ENCODE measurements around the gene FKTN. TPM values are rescaled to one million over a fixed set of nuclear protein-coding genes. Genes with fewer than 3 reads are reported as not detected.
A peak's percentile ranks its signal among the peaks of the same experiment; 100 is the strongest.
"Not testable (repeated sequence)": the region's sequence is repeated elsewhere in the genome, so short reads cannot be mapped to it uniquely, and the experiment has no call there.

Gene FKTN
- total and polyA plus RNA-seq, 9 donors, result 3.8 to 19.5 (median 12.9) TPM

DNA sequence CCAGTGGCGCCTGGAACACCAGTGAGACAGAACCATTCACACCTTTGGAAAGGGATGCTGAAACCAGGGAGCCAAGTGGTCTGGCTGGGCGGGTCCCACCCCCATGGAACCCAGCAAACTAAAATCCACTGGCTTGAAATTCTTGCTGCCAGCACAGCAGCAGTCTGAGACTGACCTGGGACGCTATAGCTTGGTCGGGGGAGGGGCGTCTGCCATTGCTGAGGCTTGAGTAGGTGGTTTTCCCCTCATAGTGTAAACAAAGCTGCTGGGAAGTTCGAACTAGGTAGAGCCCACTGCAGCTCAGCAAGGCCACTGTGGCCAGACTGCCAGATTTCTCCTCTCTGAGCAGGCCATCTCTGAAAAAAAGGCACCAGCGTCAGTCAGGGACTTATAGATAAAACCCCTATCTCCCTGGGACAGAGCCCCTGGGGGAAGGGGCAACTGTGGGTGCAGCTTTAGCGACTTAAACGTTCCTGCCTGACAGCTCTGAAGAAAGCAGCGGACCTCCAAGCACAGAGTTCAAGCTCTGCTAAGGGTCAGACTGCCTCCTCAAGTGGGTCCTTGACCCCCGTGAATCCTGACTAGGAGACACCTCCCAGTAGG is 42.0 kb upstream of the FKTN start:
- Histone ChIP-seq H3K4me1 (ENCODE audit: insufficient read depth) (no peaks in the 10 kb centered on the region), H3K9me3 (no peaks in the 10 kb centered on the region), H3K36me3 (peaks cover 2% of the 10 kb centered on the region), H3K27ac (no peak overlapping the region), H3K27me3 (no peaks in the 10 kb centered on the region), H3K4me3 (no peak overlapping the region)
- 85 to 91% (median 91%) methylated on average over 11 of the region's 11 CpGs for WGBS, 3 donors
- no peak for DNase-seq
- intact Hi-C loops (cut with DNase I), result no loop called here
- TF ChIP-seq EP300 (IDR thresholded peaks at IDR 0.05) (no peak), POLR2A (IDR thresholded peaks at IDR 0.05) (no peak)
- TF ChIP-seq, protein P1, sequence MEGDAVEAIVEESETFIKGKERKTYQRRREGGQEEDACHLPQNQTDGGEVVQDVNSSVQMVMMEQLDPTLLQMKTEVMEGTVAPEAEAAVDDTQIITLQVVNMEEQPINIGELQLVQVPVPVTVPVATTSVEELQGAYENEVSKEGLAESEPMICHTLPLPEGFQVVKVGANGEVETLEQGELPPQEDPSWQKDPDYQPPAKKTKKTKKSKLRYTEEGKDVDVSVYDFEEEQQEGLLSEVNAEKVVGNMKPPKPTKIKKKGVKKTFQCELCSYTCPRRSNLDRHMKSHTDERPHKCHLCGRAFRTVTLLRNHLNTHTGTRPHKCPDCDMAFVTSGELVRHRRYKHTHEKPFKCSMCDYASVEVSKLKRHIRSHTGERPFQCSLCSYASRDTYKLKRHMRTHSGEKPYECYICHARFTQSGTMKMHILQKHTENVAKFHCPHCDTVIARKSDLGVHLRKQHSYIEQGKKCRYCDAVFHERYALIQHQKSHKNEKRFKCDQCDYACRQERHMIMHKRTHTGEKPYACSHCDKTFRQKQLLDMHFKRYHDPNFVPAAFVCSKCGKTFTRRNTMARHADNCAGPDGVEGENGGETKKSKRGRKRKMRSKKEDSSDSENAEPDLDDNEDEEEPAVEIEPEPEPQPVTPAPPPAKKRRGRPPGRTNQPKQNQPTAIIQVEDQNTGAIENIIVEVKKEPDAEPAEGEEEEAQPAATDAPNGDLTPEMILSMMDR (IDR thresholded peaks at IDR 0.05), result no peak

DNA sequence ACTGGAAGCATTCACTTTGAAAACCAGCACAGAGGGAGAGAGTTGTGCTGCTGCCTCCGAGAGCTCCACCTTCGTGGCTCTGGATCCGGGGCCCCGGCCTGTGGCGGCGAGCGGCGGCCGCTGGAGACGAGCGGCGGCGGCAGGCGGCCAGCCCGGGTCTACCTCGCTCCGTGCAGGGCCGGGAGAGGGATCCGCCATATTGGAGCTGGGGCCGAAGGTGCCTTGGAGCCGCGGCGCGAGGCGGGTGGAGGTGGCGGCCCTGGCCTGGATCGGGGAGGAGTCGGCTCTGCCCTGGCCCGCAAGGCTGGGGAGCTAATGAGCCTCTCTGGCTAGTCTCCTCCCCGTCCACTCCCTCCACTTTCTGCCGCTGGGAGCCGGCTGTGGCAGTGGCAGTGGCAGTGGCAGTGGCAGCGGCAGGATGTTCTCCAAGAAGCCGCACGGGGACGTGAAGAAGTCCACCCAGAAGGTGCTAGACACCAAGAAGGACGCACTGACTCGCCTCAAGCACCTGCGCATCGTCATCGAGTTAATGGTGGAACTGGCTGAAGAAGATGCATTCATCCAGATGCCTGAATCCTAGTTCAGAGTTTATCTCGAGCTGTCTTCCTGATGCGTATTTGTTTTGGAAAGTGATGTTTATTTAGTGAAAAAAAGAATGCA is 38.1 kb upstream of the FKTN start:
- H3K9me3 ChIP-seq; intact Hi-C loops (cut with DNase I); H3K36me3 ChIP-seq; H3K4me1 ChIP-seq (ENCODE audit: insufficient read depth); H3K27me3 ChIP-seq: not testable (repeated sequence)
- DNase-seq, result peak in 3 of 5 donors; percentile 41 to 51 (median 43)
- H3K27ac ChIP-seq, result peak overlapping the region; percentile 14 to 68
- peak overlapping the region; percentile 39 for H3K4me3 ChIP-seq
- 92 to 98% (median 97%) methylated on average over 43 of the region's 43 CpGs for WGBS, 3 donors

DNA sequence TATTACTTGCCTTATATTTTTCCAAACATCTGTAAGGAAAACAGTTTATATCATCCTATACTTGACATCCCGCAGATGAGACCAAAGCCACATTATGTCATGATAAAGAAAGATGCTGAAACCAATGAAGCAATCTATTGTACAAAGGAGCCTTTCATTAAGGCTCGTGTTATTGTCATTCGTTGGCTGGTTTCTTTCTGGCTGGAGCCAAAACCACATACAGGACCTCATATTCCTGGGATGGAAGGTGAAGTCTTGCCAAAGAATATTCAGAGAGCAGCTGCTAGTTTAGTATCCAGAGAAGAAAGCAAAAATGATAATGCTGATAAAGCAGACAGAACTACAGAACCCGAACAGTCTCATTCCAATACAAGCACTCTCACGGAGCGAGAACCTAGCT is 36.9 kb upstream of the FKTN start:
- WGBS, 3 donors, result 89 to 94% (median 90%) methylated on average over 6 of the region's 6 CpGs
- DNase-seq; H3K27me3 ChIP-seq; H3K9me3 ChIP-seq; H3K27ac ChIP-seq; H3K4me1 ChIP-seq (ENCODE audit: insufficient read depth); H3K36me3 ChIP-seq; intact Hi-C loops (cut with DNase I); H3K4me3 ChIP-seq: not testable (repeated sequence)

DNA sequence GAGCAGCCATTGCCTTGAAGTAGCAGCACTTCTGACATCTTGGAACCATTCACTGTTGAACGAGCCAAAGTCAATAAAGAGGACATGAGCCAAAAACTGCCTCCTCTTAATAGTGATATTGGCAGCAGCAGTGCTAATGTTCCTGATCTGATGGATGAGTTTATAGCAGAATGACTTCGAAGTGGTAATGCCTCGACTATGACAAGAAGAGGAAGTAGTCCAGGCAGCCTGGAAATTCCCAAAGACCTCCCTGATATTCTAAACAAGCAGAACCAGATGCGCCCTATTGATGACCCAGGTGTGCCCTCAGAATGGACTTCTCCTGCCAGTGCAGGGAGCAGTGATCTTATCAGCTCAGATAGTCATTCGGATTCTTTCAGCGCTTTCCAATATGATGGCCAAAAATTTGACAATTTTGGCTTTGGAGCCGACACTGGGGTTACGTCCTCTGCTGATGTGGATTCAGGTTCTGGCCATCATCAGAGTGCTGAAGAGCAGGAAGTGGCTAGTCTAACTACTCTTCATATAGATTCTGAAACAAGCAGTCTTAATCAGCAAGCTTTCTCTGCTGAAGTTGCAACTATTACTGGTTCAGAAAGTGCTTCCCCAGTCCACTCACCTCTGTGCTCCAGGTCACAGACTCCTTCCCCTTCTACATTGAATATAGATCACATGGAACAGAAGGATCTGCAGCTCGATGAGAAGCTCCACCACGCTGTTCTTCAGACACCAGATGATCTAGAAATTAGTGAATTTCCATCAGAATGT is 35.1 kb upstream of the FKTN start:
- H3K4me1 ChIP-seq (ENCODE audit: insufficient read depth); DNase-seq; intact Hi-C loops (cut with DNase I); H3K4me3 ChIP-seq; H3K27ac ChIP-seq; H3K9me3 ChIP-seq; H3K36me3 ChIP-seq; H3K27me3 ChIP-seq: not testable (repeated sequence)
- WGBS, 3 donors, result 92 to 95% (median 95%) methylated on average over 10 of the region's 10 CpGs

DNA sequence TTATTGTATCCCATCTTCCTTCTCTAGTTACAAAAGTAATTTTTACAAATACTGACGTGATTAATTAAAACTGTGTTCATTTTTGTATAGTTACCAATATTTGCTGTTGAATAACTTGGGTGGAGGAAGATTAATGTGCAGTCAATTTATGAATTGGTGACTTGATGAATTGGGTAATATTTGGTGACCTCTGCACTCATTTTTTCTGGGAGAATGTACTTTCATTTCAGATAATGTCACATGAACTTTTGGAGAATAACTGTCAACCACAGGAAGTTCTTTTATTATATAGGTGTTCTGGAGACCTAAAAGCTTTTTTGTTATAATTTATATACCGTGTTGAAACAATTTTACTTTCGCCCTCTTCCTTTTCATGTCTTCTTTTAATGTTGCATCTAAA is 26.4 kb upstream of the FKTN start:
- H3K4me1 ChIP-seq (ENCODE audit: insufficient read depth), result no peaks in the 10 kb centered on the region
- intact Hi-C loops (cut with DNase I), result no loop called here
- no peak for DNase-seq
- no peak overlapping the region for H3K27ac ChIP-seq
- H3K27me3 ChIP-seq, result no peaks in the 10 kb centered on the region
- no peaks in the 10 kb centered on the region for H3K9me3 ChIP-seq
- H3K4me3 ChIP-seq, result no peak overlapping the region
- no peaks in the 10 kb centered on the region for H3K36me3 ChIP-seq
- 75 to 79% (median 78%) methylated on average over 3 of the region's 3 CpGs for WGBS, 3 donors
- TF ChIP-seq, protein P1 (IDR thresholded peaks at IDR 0.05), result no peak
- TF ChIP-seq EP300 (IDR thresholded peaks at IDR 0.05), result no peak
- TF ChIP-seq POLR2A (IDR thresholded peaks at IDR 0.05), result no peak
